NCI-H345 treated with DMSO at 0.1 percent for 48 hours (cell line): ENCODE data around the gene RUNX1.
A peak's percentile ranks its signal among the peaks of the same experiment; 100 is the strongest.

Experiments
- DNase-seq: peaks from one replicate; lab custom pipeline; 2025; ENCODE audit not compliant: unreplicated experiment; lab: John Stamatoyannopoulos, UW

The RUNX1 gene

DNA sequence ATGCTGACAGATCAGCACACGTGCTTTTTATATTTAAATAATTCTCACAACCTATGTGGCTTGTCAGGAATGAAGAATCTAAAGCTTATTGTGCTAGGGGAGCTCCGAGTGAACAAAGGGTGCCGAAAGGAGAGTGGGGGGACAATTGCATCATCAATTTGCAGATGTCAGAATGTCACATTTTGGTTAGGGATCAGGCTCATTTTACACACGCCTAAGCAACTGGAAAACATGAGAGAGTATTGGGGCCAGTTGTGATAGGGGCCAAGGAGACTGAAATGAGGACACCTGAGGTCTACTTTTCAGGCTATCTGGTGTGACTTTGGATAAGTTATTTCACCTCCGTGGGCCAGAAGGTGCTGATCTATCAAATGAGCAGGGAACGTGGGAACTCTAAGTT lies 31.8 kb downstream of the RUNX1 start:
- DNase-seq, result no peak

DNA sequence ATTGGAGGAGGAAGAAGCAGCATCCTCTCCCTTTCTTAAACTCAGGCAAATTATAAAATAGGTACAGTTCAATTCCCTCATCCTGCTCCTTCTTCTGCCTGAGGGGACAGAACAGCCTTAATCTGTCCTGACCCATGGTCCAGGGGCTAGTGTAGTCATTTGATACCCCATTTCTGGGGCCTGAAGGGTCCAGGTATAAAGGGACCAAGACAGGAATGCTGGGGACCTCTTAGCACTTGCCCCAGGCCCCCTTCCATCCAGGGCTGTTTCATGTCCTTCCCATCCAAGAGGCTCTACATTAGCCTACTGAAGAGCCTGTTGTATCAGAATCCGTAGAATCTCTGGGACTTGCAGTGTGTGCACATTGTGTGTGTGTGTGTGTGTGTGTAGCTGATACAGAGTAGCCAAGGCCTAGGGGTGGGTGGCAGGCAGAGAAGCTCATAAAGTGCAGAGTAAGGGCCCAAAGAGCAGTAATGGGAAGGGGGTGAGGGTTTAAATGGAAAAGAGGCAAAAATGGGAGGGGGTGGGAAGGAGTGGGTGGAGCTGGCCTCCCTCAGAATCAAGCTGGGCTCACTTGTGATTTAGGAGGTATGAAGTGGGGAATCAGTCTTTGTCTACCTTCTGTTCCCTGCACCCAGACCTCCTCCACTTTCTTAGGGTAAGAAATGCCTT lies 32.4 kb downstream of the RUNX1 start:
- DNase-seq, result no peak

DNA sequence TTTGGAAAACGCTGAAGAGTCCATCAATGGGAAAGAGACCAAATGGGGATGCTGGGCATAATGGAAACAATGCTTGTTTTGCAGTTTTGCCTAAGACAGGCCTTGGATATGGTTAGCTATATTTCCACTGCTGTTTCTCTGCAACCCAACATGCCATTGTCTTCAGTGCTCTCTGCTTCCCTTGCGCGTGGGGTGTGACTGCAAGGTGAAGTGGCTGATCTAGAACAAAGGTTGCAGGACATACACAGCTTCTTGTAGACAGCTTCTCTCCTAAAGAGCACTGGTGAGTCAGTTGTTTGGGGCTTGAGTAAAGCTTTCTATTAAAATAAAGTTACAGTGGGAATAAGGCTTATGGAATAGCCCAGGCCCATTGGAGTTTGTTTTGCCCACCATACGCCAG lies 33.0 kb downstream of the RUNX1 start:
- DNase-seq, result no peak

GRCh38 chr21:35015435-35016024 lies 33.6 kb downstream of the RUNX1 start:
- DNase-seq, result no peak

DNA sequence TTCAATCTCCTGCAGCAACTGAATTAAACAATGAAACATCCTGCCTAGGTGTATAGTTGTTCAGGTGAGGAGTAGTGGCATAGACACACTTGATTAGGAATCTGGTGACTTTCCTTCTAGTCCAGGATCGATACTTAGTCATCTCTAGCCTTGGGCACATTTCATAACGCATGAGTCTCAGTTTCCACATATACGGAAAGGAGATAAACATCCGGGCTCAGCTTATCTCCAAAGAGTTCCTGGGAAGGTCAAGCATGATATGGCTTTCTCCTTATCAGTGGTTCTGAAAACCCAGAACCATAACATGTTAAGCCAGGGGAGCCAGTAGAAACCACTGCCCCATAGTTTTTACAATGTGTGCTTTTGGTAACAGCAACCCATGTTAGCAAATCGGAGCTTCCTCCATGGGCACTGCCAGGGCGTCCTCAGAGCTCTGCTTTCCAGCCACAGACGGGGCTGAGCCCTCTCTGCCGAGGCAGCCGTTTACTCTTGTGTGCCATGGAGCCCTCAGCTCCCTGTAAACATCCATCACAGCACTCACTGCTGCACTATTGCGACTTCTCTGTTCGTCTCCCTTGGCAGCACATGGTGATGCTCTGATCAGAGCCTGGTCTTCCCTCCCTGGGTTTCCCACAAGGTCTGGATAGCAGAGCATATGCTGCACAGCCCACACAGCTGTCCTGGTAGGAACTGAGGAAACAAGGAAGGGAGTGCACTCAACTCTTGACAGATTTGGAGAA lies 34.6 kb downstream of the RUNX1 start:
- no peak for DNase-seq

DNA sequence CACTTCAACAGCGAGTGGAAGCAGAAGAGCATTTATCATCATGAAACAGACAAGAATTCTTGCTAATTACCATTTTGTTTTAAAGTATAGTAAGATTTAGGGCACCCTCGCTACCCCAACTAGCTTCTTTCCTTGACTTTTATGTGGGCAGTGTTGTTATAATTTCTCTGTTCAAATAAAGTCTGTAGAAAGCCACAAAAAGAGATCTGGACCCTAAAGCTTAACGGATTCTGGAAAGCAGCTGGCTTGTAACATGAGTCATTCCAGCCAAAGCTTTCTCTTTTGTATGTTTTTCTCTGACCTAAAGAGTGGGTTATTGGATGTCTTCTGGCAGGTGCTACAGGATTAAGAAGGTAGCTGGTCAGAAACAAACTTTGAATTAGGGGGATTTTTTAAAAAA lies 37.4 kb downstream of the RUNX1 start:
- DNase-seq, result no peak

DNA sequence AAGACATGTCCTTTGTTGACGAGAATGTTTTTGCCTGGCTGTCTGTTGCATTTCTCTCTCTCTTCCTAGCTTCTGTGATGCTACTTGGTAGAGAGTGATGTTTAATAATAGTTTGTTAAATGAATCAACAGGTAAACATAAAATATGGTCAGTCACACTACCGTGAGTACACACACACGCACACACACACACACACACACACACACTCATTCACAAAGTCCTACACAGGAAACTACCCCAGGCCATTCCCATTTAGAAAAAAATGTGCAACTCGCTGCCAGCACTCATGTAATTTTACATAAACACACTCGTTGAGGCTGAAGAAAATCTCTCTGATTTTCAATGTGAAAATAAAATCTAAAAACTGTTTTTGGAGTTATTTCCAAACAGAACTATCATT lies 38.7 kb downstream of the RUNX1 start:
- no peak for DNase-seq

- no peak for DNase-seq
Measured at GRCh38 chr21:35007348-35007747, 41.8 kb downstream of the RUNX1 start.

DNA sequence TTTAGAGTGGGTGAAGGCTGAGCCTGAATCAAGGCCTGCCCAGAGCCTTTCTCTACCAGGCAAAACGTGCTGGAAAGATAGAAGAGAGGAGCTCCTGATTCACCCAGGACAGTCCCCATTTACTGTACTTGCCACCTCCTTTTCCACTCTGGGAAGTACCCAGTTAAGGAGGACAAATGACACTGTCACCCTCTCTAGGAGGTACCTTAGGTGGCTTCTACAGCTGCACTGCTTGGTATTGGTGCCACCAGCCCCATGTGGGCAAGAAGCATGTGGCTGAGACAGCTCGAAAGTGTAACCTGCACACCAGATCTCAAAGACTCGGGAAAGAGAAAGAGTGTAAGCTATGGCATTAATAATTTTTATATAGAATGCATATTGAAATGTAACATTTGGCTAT lies 42.3 kb downstream of the RUNX1 start:
- no peak for DNase-seq

- no peak for DNase-seq
Measured at GRCh38 chr21:35006248-35006647, 42.9 kb downstream of the RUNX1 start.

DNA sequence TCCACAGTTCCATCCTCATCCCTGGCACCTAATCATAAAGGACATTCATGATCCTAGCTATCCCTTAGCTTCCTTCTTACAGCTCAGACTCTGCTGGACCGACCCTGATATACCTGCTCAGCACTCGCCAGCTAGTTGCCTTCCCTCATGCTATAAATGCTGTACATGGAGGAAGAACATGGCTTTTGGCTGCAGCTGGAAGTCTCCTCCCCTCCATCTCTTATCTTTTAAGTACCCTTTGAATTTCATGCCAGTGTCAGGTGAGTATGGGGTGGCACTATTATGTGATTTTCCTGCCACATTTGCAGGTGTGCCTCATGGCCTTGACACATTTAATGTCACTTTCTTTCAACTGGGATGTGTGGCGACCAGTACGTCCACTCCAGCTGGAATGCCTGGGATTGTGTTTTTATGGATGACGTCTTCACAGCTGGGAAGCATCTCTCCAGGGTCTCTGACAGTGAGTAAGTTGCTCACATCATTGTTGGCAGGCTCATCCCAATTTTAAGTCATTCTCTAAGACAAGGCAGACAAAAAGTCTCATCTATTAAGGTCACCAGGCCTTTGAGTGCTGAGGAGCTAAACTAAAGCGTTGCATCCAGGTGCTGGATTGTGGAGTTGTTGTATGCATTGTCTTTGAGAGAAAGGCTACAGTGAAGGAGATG lies 43.4 kb downstream of the RUNX1 start:
- DNase-seq, result peak; percentile 24

DNA sequence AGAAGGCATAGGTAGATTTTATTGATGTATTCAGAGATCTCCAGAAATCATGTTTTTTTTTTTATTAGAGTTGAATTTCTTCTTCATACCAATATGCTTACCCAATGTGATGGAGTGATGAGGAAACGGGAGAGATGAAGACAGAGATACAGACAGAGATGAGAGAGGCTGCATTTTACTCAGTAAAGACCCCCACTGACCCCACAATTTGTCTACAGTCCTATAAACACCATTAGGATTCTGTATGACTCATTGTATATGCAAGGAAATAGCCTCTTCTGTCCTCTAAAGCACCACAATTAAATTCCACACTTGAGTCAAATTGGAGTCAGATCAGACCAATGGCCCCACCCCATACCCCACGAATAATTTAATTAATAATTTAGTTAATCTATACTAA lies 44.0 kb downstream of the RUNX1 start:
- no peak for DNase-seq

GRCh38 chr21:35004314-35004713 lies 44.8 kb downstream of the RUNX1 start:
- no peak for DNase-seq

DNA sequence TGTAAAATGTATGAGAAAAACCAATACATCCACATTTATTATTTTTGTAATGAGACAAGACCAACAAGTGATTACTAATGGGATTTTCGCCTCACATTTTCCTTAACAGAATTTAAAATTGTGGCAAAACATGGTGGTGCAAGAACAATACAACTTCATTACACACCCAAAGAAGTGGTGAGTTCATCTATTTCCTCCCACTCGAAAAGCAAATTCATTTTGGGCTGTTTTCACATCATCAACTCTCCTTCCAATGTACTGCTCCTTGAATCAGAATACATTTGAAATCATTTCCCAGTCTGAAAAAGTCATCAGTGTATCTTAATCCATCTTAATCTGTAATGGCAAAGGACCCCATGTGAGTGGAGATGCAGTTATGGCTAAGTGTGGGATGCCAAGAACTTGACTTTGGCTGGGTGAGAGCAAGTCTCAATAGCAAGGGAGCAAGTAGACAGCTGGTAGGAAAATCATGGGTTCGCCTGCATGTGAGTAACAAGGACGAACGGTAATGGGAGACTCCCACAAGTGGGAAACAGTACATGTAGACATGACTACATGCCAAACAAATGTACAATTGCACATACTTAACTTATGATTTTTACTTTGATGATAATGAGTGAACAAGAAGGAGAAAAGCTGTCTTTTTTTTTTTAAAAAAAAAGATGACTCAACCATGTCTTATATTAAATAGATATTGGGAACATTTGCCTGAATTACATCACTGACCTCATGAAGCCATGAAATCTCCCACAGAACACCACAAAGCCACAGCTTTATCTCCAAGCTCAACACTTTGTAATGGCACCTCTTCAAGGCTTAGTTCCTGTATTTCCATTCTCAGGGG lies 46.0 kb downstream of the RUNX1 start:
- no peak for DNase-seq

GRCh38 chr21:34999397-34999941 lies 49.6 kb downstream of the RUNX1 start:
- no peak for DNase-seq

DNA sequence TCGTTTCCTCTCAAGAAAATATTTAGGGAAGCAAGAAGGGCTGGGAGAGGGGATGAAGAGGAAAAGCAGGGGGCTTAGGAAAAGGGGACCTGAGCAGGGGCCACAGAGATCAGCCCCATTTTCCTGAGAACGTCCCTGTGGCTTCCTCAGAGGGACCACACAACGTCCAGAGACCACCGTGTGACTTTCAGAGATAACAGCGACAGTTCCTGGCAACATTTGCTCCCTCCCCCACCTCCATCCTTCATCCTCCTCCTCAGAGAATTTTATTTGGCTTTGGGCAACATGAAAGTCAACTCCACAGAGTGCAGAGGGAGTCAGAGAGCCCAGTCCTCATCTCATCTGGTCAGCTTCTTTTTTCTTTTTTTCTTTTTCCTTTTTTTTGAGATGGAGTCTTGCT lies 50.9 kb downstream of the RUNX1 start:
- DNase-seq, result no peak

GRCh38 chr21:34997294-34997693 lies 51.8 kb downstream of the RUNX1 start:
- DNase-seq, result no peak

- DNase-seq, result no peak
Measured at GRCh38 chr21:34996304-34997101, 52.6 kb downstream of the RUNX1 start.

DNA sequence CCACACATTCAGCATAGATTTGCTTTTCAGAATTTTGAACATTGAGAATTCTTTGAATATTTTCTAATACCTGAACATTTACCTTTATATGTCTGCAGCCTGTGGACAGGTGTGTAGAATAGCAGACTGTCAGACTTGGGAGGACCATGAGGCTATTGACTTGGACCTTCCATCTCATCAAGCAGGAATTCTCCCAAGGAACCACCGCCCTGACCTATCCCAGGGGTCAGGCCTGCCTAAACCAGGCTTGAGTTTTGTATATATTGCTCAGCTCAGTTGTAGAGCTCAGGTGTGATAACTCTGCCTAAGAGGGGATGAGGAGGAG lies 53.2 kb downstream of the RUNX1 start:
- no peak for DNase-seq
